K562 (cell line): ENCODE measurements around the gene LMNB1. TPM values are rescaled to one million over a fixed set of nuclear protein-coding genes. Genes with fewer than 3 reads are reported as not detected.

Source experiments
- ASH1L ChIP-seq: fragments of 450-650 bp; IDR thresholded peaks from 2 replicates; pipeline ENCODE4 v1.6.1; 2018; ENCODE audit warnings: borderline replicate concordance, mild to moderate bottlenecking, low read depth; ENCODE audit not compliant: partially characterized antibody
- COPS2 ChIP-seq: fragments of 450-650 bp; conservative IDR thresholded peaks from 2 replicates; pipeline ENCODE4 v1.6.1; 2016; ENCODE audit warnings: mild to moderate bottlenecking, moderate library complexity
- FOSL1 ChIP-seq: fragments of 200-800 bp; sonication (Bioruptor generic); conservative IDR thresholded peaks from 2 replicates; pipeline ENCODE4 v1.6.1; 2016; ENCODE audit warnings: missing genetic modification characterization, missing compliant biosample characterization
- MYNN ChIP-seq, 2 experiments: sonication (generic); formaldehyde crosslinking in 1 of 2; IDR thresholded peaks; 2 replicates each; pipeline versions ENCODE4 v1.5.0 to v1.6.1; 2016 to 2020; ENCODE audit warnings: antibody characterized with exemption in 1 of 2, missing genetic modification reagents in 1 of 2
- NCOR1 ChIP-seq: fragments of 450-650 bp; IDR thresholded peaks from 2 replicates; pipeline ENCODE4 v1.6.1; 2016; ENCODE audit warnings: mild to moderate bottlenecking, moderate library complexity
- PHTF2 ChIP-seq: fragments of 250-450 bp; sonication (Bioruptor Pico); IDR thresholded peaks from 2 replicates; pipeline ENCODE4 v1.5.0; 2021; ENCODE audit warnings: mild to moderate bottlenecking
- POLR2H ChIP-seq: IDR thresholded peaks from 2 replicates; pipeline ENCODE4 v1.6.1; 2016; ENCODE audit warnings: missing genetic modification characterization, low read depth, mild to moderate bottlenecking, control low read depth, missing compliant biosample characterization, moderate library complexity
- SMARCC2 ChIP-seq: fragments of 450-650 bp; IDR thresholded peaks from 2 replicates; pipeline ENCODE4 v1.6.1; 2017; ENCODE audit warnings: antibody characterized with exemption, moderate library complexity, mild to moderate bottlenecking, low read depth
- ZNF175 ChIP-seq: fragments of 200-800 bp; sonication (Bioruptor generic); IDR thresholded peaks from 2 replicates; pipeline ENCODE4 v1.6.1; 2016; ENCODE audit warnings: low read depth, mild to moderate bottlenecking, missing genetic modification characterization, missing compliant biosample characterization
- ZNF444 ChIP-seq: fragments of 250-450 bp; sonication (Bioruptor Pico); IDR thresholded peaks from 2 replicates; pipeline ENCODE4 v1.4.0; 2020; ENCODE audit warnings: mild to moderate bottlenecking, moderate library complexity
- polyA plus RNA-seq, 8 experiments: library from polyadenylated mRNA; depleted of rRNA in 4 of 8; stranded (reverse) in 5 of 8; unstranded in 3 of 8; fragments of >200 nt; fragmentation: Nextera tagmentation in 2 of 8; fragmentation: Illumina TruSeq in 1 of 8; extraction: Ambion mirVana in 2 of 8; extraction: Trizol in 1 of 8; gene quantifications; 2 replicates each; pipeline versions ENCODE4 v1.2.1 to v1.2.3, GENCODE V29; 2011 to 2014; ENCODE audit warnings: inconsistent platforms in 1 of 8, missing spikeins in 1 of 8
- total RNA-seq, 7 experiments: library from RNA; depleted of rRNA in 6 of 7; stranded (reverse); fragments of >200 nt in 6 of 7; fragmentation: Illumina TruSeq in 2 of 7; extraction: Trizol in 2 of 7; gene quantifications; 2 replicates each; pipeline versions ENCODE4 v1.2.1 to v1.2.3, GENCODE V29; 2011 to 2021; ENCODE audit warnings: low replicate concordance in 1 of 7
- TF ChIP-seq, protein P1 (sequence below): fragments of 450-650 bp; IDR thresholded peaks from 2 replicates; pipeline ENCODE4 v1.6.1; 2016; ENCODE audit warnings: mild to moderate bottlenecking, moderate library complexity
- TF ChIP-seq, protein P2 (sequence below): IDR thresholded peaks from 3 replicates; pipeline ENCODE4 v1.6.1; 2011; ENCODE audit warnings: borderline replicate concordance, mild to moderate bottlenecking; ENCODE audit not compliant: insufficient read length, insufficient read depth
- TF ChIP-seq, protein P3 (sequence below): fragments of 450-650 bp; formaldehyde crosslinking; IDR thresholded peaks from 2 replicates; pipeline ENCODE4 v1.4.0; 2022; ENCODE audit warnings: missing genetic modification characterization

The LMNB1 gene
- total and polyA plus RNA-seq, 9 of the 15 experiments (the other 6 are each of a cell fraction or from before 2014, with no cell fraction given): 2.8 to 190 (median 131) TPM

DNA sequence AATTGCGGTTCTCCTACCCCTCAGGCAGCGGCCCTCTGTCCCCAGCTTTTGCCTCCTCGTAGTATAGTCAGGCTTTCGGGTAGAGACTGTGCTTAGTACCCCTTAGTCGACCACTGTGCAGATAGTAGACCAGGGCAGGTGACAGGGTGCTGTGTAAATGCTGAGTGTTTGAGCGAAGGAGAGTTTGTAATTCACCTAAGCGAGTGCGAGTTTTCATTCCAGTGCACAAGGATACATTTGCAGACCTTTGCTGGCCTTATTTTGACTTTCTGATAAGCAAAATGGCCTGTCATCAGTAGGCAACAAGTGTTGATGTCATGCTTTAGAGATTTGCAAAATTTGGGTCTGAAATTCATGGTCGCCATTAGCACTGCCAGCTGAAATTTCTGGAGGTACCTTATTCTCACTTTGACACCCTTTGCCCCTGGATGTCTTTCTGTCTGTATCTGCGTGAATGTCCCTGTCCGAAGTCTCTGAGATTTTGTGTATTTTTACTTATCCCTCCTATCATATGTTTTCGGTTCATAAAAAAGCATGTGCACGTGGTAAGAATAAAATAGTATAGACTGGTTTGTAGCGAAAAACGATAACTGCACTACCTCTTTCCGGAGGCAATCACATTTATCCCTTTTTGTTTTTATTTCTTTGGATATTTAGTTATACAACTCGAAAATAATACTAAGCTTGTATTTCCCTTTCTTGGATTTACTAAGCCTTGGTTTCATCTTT, 1.9 kb downstream of the LMNB1 start (continued):
- TF ChIP-seq NCOR1: no peak
- TF ChIP-seq SMARCC2: no peak
- TF ChIP-seq MYNN (IDR thresholded peaks at IDR 0.05): no peak
- TF ChIP-seq MYNN (CRISPR knock-in tag; IDR thresholded peaks at IDR 0.05): no peak
- TF ChIP-seq ASH1L: no peak
- TF ChIP-seq, protein P1, sequence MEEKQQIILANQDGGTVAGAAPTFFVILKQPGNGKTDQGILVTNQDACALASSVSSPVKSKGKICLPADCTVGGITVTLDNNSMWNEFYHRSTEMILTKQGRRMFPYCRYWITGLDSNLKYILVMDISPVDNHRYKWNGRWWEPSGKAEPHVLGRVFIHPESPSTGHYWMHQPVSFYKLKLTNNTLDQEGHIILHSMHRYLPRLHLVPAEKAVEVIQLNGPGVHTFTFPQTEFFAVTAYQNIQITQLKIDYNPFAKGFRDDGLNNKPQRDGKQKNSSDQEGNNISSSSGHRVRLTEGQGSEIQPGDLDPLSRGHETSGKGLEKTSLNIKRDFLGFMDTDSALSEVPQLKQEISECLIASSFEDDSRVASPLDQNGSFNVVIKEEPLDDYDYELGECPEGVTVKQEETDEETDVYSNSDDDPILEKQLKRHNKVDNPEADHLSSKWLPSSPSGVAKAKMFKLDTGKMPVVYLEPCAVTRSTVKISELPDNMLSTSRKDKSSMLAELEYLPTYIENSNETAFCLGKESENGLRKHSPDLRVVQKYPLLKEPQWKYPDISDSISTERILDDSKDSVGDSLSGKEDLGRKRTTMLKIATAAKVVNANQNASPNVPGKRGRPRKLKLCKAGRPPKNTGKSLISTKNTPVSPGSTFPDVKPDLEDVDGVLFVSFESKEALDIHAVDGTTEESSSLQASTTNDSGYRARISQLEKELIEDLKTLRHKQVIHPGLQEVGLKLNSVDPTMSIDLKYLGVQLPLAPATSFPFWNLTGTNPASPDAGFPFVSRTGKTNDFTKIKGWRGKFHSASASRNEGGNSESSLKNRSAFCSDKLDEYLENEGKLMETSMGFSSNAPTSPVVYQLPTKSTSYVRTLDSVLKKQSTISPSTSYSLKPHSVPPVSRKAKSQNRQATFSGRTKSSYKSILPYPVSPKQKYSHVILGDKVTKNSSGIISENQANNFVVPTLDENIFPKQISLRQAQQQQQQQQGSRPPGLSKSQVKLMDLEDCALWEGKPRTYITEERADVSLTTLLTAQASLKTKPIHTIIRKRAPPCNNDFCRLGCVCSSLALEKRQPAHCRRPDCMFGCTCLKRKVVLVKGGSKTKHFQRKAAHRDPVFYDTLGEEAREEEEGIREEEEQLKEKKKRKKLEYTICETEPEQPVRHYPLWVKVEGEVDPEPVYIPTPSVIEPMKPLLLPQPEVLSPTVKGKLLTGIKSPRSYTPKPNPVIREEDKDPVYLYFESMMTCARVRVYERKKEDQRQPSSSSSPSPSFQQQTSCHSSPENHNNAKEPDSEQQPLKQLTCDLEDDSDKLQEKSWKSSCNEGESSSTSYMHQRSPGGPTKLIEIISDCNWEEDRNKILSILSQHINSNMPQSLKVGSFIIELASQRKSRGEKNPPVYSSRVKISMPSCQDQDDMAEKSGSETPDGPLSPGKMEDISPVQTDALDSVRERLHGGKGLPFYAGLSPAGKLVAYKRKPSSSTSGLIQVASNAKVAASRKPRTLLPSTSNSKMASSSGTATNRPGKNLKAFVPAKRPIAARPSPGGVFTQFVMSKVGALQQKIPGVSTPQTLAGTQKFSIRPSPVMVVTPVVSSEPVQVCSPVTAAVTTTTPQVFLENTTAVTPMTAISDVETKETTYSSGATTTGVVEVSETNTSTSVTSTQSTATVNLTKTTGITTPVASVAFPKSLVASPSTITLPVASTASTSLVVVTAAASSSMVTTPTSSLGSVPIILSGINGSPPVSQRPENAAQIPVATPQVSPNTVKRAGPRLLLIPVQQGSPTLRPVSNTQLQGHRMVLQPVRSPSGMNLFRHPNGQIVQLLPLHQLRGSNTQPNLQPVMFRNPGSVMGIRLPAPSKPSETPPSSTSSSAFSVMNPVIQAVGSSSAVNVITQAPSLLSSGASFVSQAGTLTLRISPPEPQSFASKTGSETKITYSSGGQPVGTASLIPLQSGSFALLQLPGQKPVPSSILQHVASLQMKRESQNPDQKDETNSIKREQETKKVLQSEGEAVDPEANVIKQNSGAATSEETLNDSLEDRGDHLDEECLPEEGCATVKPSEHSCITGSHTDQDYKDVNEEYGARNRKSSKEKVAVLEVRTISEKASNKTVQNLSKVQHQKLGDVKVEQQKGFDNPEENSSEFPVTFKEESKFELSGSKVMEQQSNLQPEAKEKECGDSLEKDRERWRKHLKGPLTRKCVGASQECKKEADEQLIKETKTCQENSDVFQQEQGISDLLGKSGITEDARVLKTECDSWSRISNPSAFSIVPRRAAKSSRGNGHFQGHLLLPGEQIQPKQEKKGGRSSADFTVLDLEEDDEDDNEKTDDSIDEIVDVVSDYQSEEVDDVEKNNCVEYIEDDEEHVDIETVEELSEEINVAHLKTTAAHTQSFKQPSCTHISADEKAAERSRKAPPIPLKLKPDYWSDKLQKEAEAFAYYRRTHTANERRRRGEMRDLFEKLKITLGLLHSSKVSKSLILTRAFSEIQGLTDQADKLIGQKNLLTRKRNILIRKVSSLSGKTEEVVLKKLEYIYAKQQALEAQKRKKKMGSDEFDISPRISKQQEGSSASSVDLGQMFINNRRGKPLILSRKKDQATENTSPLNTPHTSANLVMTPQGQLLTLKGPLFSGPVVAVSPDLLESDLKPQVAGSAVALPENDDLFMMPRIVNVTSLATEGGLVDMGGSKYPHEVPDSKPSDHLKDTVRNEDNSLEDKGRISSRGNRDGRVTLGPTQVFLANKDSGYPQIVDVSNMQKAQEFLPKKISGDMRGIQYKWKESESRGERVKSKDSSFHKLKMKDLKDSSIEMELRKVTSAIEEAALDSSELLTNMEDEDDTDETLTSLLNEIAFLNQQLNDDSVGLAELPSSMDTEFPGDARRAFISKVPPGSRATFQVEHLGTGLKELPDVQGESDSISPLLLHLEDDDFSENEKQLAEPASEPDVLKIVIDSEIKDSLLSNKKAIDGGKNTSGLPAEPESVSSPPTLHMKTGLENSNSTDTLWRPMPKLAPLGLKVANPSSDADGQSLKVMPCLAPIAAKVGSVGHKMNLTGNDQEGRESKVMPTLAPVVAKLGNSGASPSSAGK: 0 out of 2 replicates have a peak, but pooled peaks have one; percentile 21
- no peak for TF ChIP-seq FOSL1 (tag)
- TF ChIP-seq, protein P2, sequence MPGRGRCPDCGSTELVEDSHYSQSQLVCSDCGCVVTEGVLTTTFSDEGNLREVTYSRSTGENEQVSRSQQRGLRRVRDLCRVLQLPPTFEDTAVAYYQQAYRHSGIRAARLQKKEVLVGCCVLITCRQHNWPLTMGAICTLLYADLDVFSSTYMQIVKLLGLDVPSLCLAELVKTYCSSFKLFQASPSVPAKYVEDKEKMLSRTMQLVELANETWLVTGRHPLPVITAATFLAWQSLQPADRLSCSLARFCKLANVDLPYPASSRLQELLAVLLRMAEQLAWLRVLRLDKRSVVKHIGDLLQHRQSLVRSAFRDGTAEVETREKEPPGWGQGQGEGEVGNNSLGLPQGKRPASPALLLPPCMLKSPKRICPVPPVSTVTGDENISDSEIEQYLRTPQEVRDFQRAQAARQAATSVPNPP: no peak
- TF ChIP-seq, protein P3, sequence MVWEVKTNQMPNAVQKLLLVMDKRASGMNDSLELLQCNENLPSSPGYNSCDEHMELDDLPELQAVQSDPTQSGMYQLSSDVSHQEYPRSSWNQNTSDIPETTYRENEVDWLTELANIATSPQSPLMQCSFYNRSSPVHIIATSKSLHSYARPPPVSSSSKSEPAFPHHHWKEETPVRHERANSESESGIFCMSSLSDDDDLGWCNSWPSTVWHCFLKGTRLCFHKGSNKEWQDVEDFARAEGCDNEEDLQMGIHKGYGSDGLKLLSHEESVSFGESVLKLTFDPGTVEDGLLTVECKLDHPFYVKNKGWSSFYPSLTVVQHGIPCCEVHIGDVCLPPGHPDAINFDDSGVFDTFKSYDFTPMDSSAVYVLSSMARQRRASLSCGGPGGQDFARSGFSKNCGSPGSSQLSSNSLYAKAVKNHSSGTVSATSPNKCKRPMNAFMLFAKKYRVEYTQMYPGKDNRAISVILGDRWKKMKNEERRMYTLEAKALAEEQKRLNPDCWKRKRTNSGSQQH (CRISPR knock-in tag): no peak
- no peak for TF ChIP-seq ZNF175
- no peak for TF ChIP-seq COPS2
- no peak for TF ChIP-seq PHTF2 (CRISPR knock-in tag)
- no peak for TF ChIP-seq ZNF444 (CRISPR knock-in tag)
- TF ChIP-seq POLR2H (tag): no peak
